AG09319 (cell line): ENCODE results near the gene CNIH2.
"Not testable (repeated sequence)": the region's sequence is repeated elsewhere in the genome, so short reads cannot be mapped to it uniquely, and the experiment has no call there.

ENCODE experiments used
- DNase-seq: peaks from one replicate; pipeline ENCODE4 v3.0.0-alpha.2; 2010; ENCODE audit warnings: low read depth; ENCODE audit errors: extremely low read depth
- CTCF ChIP-seq: IDR thresholded peaks from 2 replicates; pipeline ENCODE4 v1.5.1; 2011; ENCODE audit warnings: low read depth, mild to moderate bottlenecking, inconsistent platforms, low read length, moderate library complexity

CNIH2 gene

GRCh38 chr11:66318600-66318970, 40.6 kb downstream of the CNIH2 start:
- no peak for TF ChIP-seq CTCF
- no peak for DNase-seq

- DNase-seq: not testable (repeated sequence)
These were observed 42.3 kb downstream of the CNIH2 start for GRCh38 chr11:66320289-66320688.

- not testable (repeated sequence) for DNase-seq
These were observed 42.8 kb downstream of the CNIH2 start for GRCh38 chr11:66320748-66321147.

GRCh38 chr11:66321606-66322005, 43.6 kb downstream of the CNIH2 start:
- no peak for DNase-seq
- no peak for TF ChIP-seq CTCF

- TF ChIP-seq CTCF: no peak
- no peak for DNase-seq
These were observed 44.9 kb downstream of the CNIH2 start for GRCh38 chr11:66322732-66323427.

- TF ChIP-seq CTCF: no peak
- no peak for DNase-seq
These were observed 45.7 kb downstream of the CNIH2 start for GRCh38 chr11:66323684-66324083.

- DNase-seq: no peak
- TF ChIP-seq CTCF: no peak
These were observed 46.7 kb downstream of the CNIH2 start for GRCh38 chr11:66324664-66325063.

GRCh38 chr11:66325263-66325671, 47.3 kb downstream of the CNIH2 start:
- DNase-seq: no peak
- no peak for TF ChIP-seq CTCF
